H9 (cell line): ENCODE measurements around the gene TRANK1. TPM values are rescaled to one million over a fixed set of nuclear protein-coding genes. Genes with fewer than 3 reads are reported as not detected.

ENCODE experiments used
- DNase-seq: peaks from one replicate; pipeline ENCODE4 v3.0.0-alpha.2; 2017
- H2AFZ ChIP-seq: one replicate; pipeline ENCODE4 v1.6.1; 2013; ENCODE audit warnings: mild to moderate bottlenecking, low read length, control low read depth, moderate library complexity
- H2AK5ac ChIP-seq: 2 replicates; pipeline ENCODE4 v1.6.1; 2013; ENCODE audit warnings: low read length, control low read depth, mixed read lengths; ENCODE audit not compliant: insufficient read length
- H2BK120ac ChIP-seq: one replicate; pipeline ENCODE4 v1.6.1; 2013; ENCODE audit warnings: low read depth, mild to moderate bottlenecking, low read length, control low read depth, inconsistent platforms; ENCODE audit not compliant: poor library complexity, severe bottlenecking
- H2BK12ac ChIP-seq: 2 replicates; pipeline ENCODE4 v1.6.1; 2013; ENCODE audit warnings: low read length, control low read depth, mixed read lengths, low read depth; ENCODE audit not compliant: insufficient read length
- H2BK15ac ChIP-seq: 2 replicates; pipeline ENCODE4 v1.6.1; 2013; ENCODE audit warnings: low read depth, low read length, control low read depth
- H2BK20ac ChIP-seq: one replicate; pipeline ENCODE4 v1.6.1; 2013; ENCODE audit warnings: low read depth, mild to moderate bottlenecking, low read length, control low read depth, inconsistent platforms; ENCODE audit not compliant: poor library complexity, severe bottlenecking
- H2BK5ac ChIP-seq: 2 replicates; pipeline ENCODE4 v1.6.1; 2013; ENCODE audit warnings: low read length, control low read depth, mixed read lengths; ENCODE audit not compliant: insufficient read length
- H3K14ac ChIP-seq: 2 replicates; pipeline ENCODE4 v1.6.1; 2013; ENCODE audit warnings: low read length, control low read depth; ENCODE audit not compliant: insufficient read depth
- H3K18ac ChIP-seq: 2 replicates; pipeline ENCODE4 v1.6.1; 2013; ENCODE audit warnings: low read depth, mild to moderate bottlenecking, mixed read lengths, low read length, control low read depth; ENCODE audit not compliant: insufficient read length
- H3K23ac ChIP-seq: 2 replicates; pipeline ENCODE4 v1.6.1; 2013; ENCODE audit warnings: low read length, control low read depth, mixed read lengths, low read depth; ENCODE audit not compliant: insufficient read length
- H3K23me2 ChIP-seq: 2 replicates; pipeline ENCODE4 v1.6.1; 2013; ENCODE audit warnings: low read depth, mild to moderate bottlenecking, mixed read lengths, low read length, control low read depth; ENCODE audit not compliant: insufficient read length, poor library complexity, severe bottlenecking
- H3K27ac ChIP-seq: 2 replicates; pipeline ENCODE4 v1.5.1; 2013; ENCODE audit warnings: low read length, control low read depth, mixed read lengths, low read depth; ENCODE audit not compliant: insufficient read length
- H3K27me3 ChIP-seq: 2 replicates; pipeline ENCODE4 v1.6.1; 2013; ENCODE audit warnings: low read length, control low read depth, inconsistent platforms; ENCODE audit not compliant: insufficient read depth
- H3K4ac ChIP-seq: 2 replicates; pipeline ENCODE4 v1.6.1; 2013; ENCODE audit warnings: low read depth, mild to moderate bottlenecking, control low read depth, inconsistent platforms, low read length, moderate library complexity
- H3K4me1 ChIP-seq: 2 replicates; pipeline ENCODE4 v1.6.1; 2013; ENCODE audit warnings: low read length, control low read depth, inconsistent platforms; ENCODE audit not compliant: insufficient read depth
- H3K4me2 ChIP-seq: 2 replicates; pipeline ENCODE4 v1.6.1; 2013; ENCODE audit warnings: low read length, control low read depth, mixed read lengths; ENCODE audit not compliant: insufficient read length, insufficient read depth
- H3K56ac ChIP-seq: 2 replicates; pipeline ENCODE4 v1.6.1; 2013; ENCODE audit warnings: low read depth, mild to moderate bottlenecking, mixed read lengths, low read length, control low read depth; ENCODE audit not compliant: insufficient read length
- H3K79me1 ChIP-seq: 2 replicates; pipeline ENCODE4 v1.6.1; 2013; ENCODE audit warnings: low read depth, mild to moderate bottlenecking, moderate library complexity, low read length, control low read depth, inconsistent platforms; ENCODE audit not compliant: insufficient read depth, poor library complexity, severe bottlenecking
- H3K79me2 ChIP-seq: 2 replicates; pipeline ENCODE4 v1.6.1; 2013; ENCODE audit warnings: low read length, control low read depth, inconsistent platforms; ENCODE audit not compliant: insufficient read depth
- H3K9ac ChIP-seq: 2 replicates; pipeline ENCODE4 v1.6.1; 2013; ENCODE audit warnings: low read length, control low read depth, mixed read lengths; ENCODE audit not compliant: insufficient read length; ENCODE audit errors: extremely low read depth
- H3K9me3 ChIP-seq: one replicate; pipeline ENCODE4 v1.6.1; 2013; ENCODE audit warnings: low read depth, low read length, inconsistent platforms; ENCODE audit not compliant: control insufficient read depth
- H3T11ph ChIP-seq: one replicate; pipeline ENCODE4 v1.6.1; 2013; ENCODE audit warnings: mild to moderate bottlenecking, low read length, control low read depth, inconsistent platforms
- H4K20me1 ChIP-seq: one replicate; pipeline ENCODE4 v1.6.1; 2013; ENCODE audit not compliant: control insufficient read depth, insufficient read length, insufficient read depth
- H4K5ac ChIP-seq: 2 replicates; pipeline ENCODE4 v1.6.1; 2013; ENCODE audit warnings: low read depth, mild to moderate bottlenecking, mixed read lengths, low read length, control low read depth; ENCODE audit not compliant: insufficient read length
- H4K8ac ChIP-seq: replicated peaks from 2 replicates; pipeline ENCODE4 v1.6.1; 2013; ENCODE audit warnings: low read length, control low read depth, mixed read lengths, low read depth; ENCODE audit not compliant: insufficient read length
- H4K91ac ChIP-seq: 2 replicates; pipeline ENCODE4 v1.6.1; 2013; ENCODE audit warnings: low read depth, mild to moderate bottlenecking, moderate library complexity, mixed read lengths, low read length, control low read depth; ENCODE audit not compliant: insufficient read length
- H3K27ac Mint-ChIP-seq, 3 experiments: 2 replicates in 2 of 3; 3 replicates in 1 of 3; pipeline ENCODE4 v1.8.0; 2020 to 2021; ENCODE audit warnings: mixed read lengths in 3 of 3, mild to moderate bottlenecking in 1 of 3, moderate library complexity in 1 of 3
- H3K27me3 Mint-ChIP-seq: 2 replicates; pipeline ENCODE4 v1.8.0; 2021; ENCODE audit warnings: low read depth, mild to moderate bottlenecking, moderate library complexity, mixed read lengths
- H3K36me3 Mint-ChIP-seq, 3 experiments: 2 replicates in 2 of 3; 3 replicates in 1 of 3; pipeline ENCODE4 v1.8.0; 2020 to 2021; ENCODE audit warnings: low read depth in 3 of 3, mixed read lengths in 3 of 3; ENCODE audit not compliant: insufficient read depth in 1 of 3
- H3K4me1 Mint-ChIP-seq, 2 experiments: 2 replicates each; pipeline ENCODE4 v1.8.0; 2020; ENCODE audit warnings: mixed read lengths in 2 of 2
- H3K4me3 Mint-ChIP-seq, 2 experiments: 2 replicates in 1 of 2; 3 replicates in 1 of 2; pipeline ENCODE4 v1.8.0; 2020 to 2021; ENCODE audit warnings: mild to moderate bottlenecking in 2 of 2, mixed read lengths in 2 of 2, moderate library complexity in 1 of 2
- H3K9me3 Mint-ChIP-seq, 2 experiments: 2 replicates in 1 of 2; 3 replicates in 1 of 2; pipeline ENCODE4 v1.8.0; 2020; ENCODE audit warnings: mild to moderate bottlenecking in 2 of 2, mixed read lengths in 2 of 2, moderate library complexity in 1 of 2
- WGBS: extraction: QIAGEN DNeasy Blood & Tissue Kit; methylation state at CpG from one replicate; pipeline ENCODE4 v1.1.7; 2013; ENCODE audit warnings: missing lambda C conversion rate, low lambda C conversion rate, mixed read lengths; ENCODE audit not compliant: insufficient read length; ENCODE audit errors: extremely low coverage; 5-methylcytosine and 5-hydroxymethylcytosine counted together
- total RNA-seq: library from RNA; stranded (reverse); gene quantifications from 2 replicates; pipeline ENCODE4 v1.2.1, GENCODE V29; 2021
- TF ChIP-seq, protein P1 (sequence below): fragments of 200-600 bp; sonication (generic); conservative IDR thresholded peaks from 3 replicates; pipeline ENCODE4 v1.8.0; 2021; ENCODE audit warnings: antibody characterized with exemption, mild to moderate bottlenecking

TRANK1 gene
- total RNA-seq, 1 experiment from 2014 or later: 5.9 TPM

DNA sequence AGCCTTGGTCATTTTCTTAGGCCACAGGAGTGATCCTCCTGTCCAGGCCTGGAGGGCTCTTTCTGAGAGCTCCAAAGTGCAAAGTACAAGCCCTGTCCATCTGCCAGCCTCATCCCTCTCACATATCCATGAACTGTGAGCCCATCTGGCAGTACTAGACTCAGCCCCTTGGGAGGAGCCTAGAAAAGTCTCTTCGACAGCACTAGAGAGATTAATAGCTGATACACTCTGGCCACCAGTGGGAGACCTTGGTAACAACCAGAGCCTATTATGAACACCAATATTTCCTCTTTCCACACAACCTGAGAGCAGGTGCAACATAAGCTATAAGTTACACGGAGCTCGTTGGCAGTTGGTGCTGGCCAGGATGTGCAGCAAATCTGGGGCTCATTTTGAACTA, 121.0 kb downstream of the TRANK1 start:
- H2BK120ac ChIP-seq: no peak overlapping the region
- H3K4me1 ChIP-seq: no peaks in the 10 kb centered on the region
- H2BK12ac ChIP-seq: no peak overlapping the region
- H3K79me2 ChIP-seq: no peaks in the 10 kb centered on the region
- H3K4ac ChIP-seq: no peak overlapping the region
- H3K9ac ChIP-seq: no peak overlapping the region
- H3K14ac ChIP-seq: no peak overlapping the region
- TF ChIP-seq, protein P1, sequence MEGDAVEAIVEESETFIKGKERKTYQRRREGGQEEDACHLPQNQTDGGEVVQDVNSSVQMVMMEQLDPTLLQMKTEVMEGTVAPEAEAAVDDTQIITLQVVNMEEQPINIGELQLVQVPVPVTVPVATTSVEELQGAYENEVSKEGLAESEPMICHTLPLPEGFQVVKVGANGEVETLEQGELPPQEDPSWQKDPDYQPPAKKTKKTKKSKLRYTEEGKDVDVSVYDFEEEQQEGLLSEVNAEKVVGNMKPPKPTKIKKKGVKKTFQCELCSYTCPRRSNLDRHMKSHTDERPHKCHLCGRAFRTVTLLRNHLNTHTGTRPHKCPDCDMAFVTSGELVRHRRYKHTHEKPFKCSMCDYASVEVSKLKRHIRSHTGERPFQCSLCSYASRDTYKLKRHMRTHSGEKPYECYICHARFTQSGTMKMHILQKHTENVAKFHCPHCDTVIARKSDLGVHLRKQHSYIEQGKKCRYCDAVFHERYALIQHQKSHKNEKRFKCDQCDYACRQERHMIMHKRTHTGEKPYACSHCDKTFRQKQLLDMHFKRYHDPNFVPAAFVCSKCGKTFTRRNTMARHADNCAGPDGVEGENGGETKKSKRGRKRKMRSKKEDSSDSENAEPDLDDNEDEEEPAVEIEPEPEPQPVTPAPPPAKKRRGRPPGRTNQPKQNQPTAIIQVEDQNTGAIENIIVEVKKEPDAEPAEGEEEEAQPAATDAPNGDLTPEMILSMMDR: no peak
- H3K4me3 Mint-ChIP-seq: no peak overlapping the region
- H2AK5ac ChIP-seq: no peak overlapping the region
- no CpG with 5 or more reads among the region's 3 CpGs for WGBS
- no peak overlapping the region for H3K4me2 ChIP-seq
- no peak overlapping the region for H2BK15ac ChIP-seq
- no peak overlapping the region for H3K27ac ChIP-seq
- no peak overlapping the region for H3K27ac Mint-ChIP-seq
- H3K27me3 ChIP-seq: no peaks in the 10 kb centered on the region
- no peak overlapping the region for H2BK5ac ChIP-seq
- H3K27me3 Mint-ChIP-seq: no peaks in the 10 kb centered on the region
- H3K9me3 Mint-ChIP-seq: no peaks in the 10 kb centered on the region
- H4K5ac ChIP-seq: no peak overlapping the region
- H3K79me1 ChIP-seq: no peaks in the 10 kb centered on the region
- H3K4me1 Mint-ChIP-seq: peaks cover 26 to 27% of the 10 kb centered on the region in 2 experiments
- H3K56ac ChIP-seq: no peak overlapping the region
- no peaks in the 10 kb centered on the region for H3K9me3 ChIP-seq
- no peaks in the 10 kb centered on the region for H4K20me1 ChIP-seq
- H2BK20ac ChIP-seq: no peak overlapping the region
- H4K91ac ChIP-seq: no peak overlapping the region
- DNase-seq: no peak
- H3K23ac ChIP-seq: no peak overlapping the region
- no peak overlapping the region for H3K18ac ChIP-seq
- H3K23me2 ChIP-seq: no peaks in the 10 kb centered on the region
- H3K36me3 Mint-ChIP-seq: no peaks in the 10 kb centered on the region
- H2AFZ ChIP-seq: no peak overlapping the region
- no peak overlapping the region for H4K8ac ChIP-seq
- no peak overlapping the region for H3T11ph ChIP-seq
